ENCODE results near the gene MRPL34. TPM values are rescaled to one million over a fixed set of nuclear protein-coding genes. Genes with fewer than 3 reads are reported as not detected.

Gene MRPL34
- total RNA-seq (10 to 100 TPM; 32.4 to 41.9 (median 37.1) TPM), polyA plus RNA-seq (10 to 100 TPM; 42.9 to 78.1 TPM)

- WGBS, 2 donors: 0 to 1% methylated on average over 53 to 55 of the region's 55 CpGs
- peak; percentile 84 for FAIRE-seq
Observed at GRCh38 chr19:17305517-17306284, at the start of gene MRPL34. Gene MRPL34, plus strand, starts transcription at chr19:17305872. Its CDS starts 21 bp downstream, at chr19:17305893.

DNA sequence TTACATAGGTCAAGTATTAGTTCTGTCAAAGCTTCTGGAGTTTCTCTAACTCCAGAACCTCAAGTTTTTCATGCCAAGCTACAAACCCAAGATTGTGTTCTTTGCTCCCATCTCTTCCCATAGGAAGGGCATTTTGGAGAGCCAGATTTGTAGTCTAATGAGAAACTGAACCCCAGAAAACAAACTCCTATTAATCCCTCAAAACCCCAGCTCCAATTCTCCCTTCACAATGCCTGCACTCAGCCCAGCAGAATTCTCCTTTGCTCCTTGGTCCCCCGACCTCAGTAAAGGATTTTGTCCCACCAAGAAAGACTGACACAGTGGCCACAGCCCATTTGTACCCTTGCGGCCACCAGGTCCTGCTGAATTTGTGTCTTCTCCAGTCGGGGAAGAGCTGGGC, 49.5 kb upstream of the MRPL34 start:
- Histone ChIP-seq H3K9me3 (no peaks in the 10 kb centered on the region), H3K4me3 (no peak overlapping the region), H3K4me1 (peaks cover 4 to 22% (median 9%) of the 10 kb centered on the region in 3 donors), H3K27me3 (no peaks in the 10 kb centered on the region), H3K27ac (peak overlapping the region in 1 of 4 donors; percentile 70), H3K36me3 (no peaks in the 10 kb centered on the region)
- intact Hi-C loops (cut with DNase I): no loop called here
- WGBS, 2 donors: 93 to 97% methylated on average over 3 of the region's 3 CpGs
- no peak for TF ChIP-seq CTCF (IDR thresholded peaks at IDR 0.05)
- no peak for FAIRE-seq
- DNase-seq: no peak
- no peak for ATAC-seq

More at GRCh38 chr19:17305517-17306284, at the start of gene MRPL34:
- TF ChIP-seq CTCF (IDR thresholded peaks at IDR 0.05): peak; percentile 48 to 85 (median 79)
- H3K27me3 ChIP-seq: no peaks in the 10 kb centered on the region
- peak within 1 kb of the TSS; percentile 79 to 90 (median 88) for H3K27ac ChIP-seq
- DNase-seq (peak; percentile 96 to 100 (median 99)), ATAC-seq (peak; percentile 73 to 83 (median 78))
- H3K36me3 ChIP-seq: no peaks in the 10 kb centered on the region
- no peaks in the 10 kb centered on the region for H3K9me3 ChIP-seq
- intact Hi-C loops (cut with DNase I): no loop called here
- H3K4me3 ChIP-seq: peak within 1 kb of the TSS; percentile 49 to 86 (median 71)
- peaks cover 5 to 34% (median 17%) of the 10 kb centered on the region in 3 donors for H3K4me1 ChIP-seq

- H3K36me3 ChIP-seq: no peaks in the 10 kb centered on the region
- H3K27me3 ChIP-seq: no peaks in the 10 kb centered on the region
- no peak for ATAC-seq
- intact Hi-C loops (cut with DNase I): no loop called here
- peak in 1 of 6 donors; percentile 51 for DNase-seq
- H3K4me1 ChIP-seq: peaks cover 4 to 22% (median 9%) of the 10 kb centered on the region in 3 donors
- peak overlapping the region in 1 of 4 donors; percentile 6 for H3K4me3 ChIP-seq
- TF ChIP-seq CTCF (IDR thresholded peaks at IDR 0.05): no peak
- H3K27ac ChIP-seq: peak overlapping the region; percentile 54 to 66 (median 58)
- no peaks in the 10 kb centered on the region for H3K9me3 ChIP-seq
- FAIRE-seq: no peak
- 49 to 72% methylated on average over 9 of the region's 9 CpGs for WGBS, 2 donors
Observed at GRCh38 chr19:17259118-17259780, 46.4 kb upstream of the MRPL34 start.

- peaks cover 4 to 22% (median 9%) of the 10 kb centered on the region in 3 donors for H3K4me1 ChIP-seq
- H3K9me3 ChIP-seq: no peaks in the 10 kb centered on the region
- no peak for TF ChIP-seq CTCF (IDR thresholded peaks at IDR 0.05)
- no peaks in the 10 kb centered on the region for H3K27me3 ChIP-seq
- intact Hi-C loops (cut with DNase I): no loop called here
- WGBS, 2 donors: 26 to 28% methylated on average over 1 of the region's 1 CpG
- ATAC-seq: peak; percentile 68 to 76 (median 70)
- FAIRE-seq: no peak
- H3K4me3 ChIP-seq: peak overlapping the region in 1 of 4 donors; percentile 6
- peak overlapping the region; percentile 54 to 66 (median 58) for H3K27ac ChIP-seq
- peak in 3 of 6 donors; percentile 46 to 67 (median 63) for DNase-seq
- H3K36me3 ChIP-seq: no peaks in the 10 kb centered on the region
Observed at GRCh38 chr19:17259934-17260333, 45.7 kb upstream of the MRPL34 start.
